H9 (cell line): ENCODE data around the gene SSR2. TPM values are rescaled to one million over a fixed set of nuclear protein-coding genes. Genes with fewer than 3 reads are reported as not detected.

Source experiments
- DNase-seq: peaks from one replicate; pipeline ENCODE4 v3.0.0-alpha.2; 2017
- H2AFZ ChIP-seq: one replicate; pipeline ENCODE4 v1.6.1; 2013; ENCODE audit warnings: mild to moderate bottlenecking, low read length, control low read depth, moderate library complexity
- H2AK5ac ChIP-seq: 2 replicates; pipeline ENCODE4 v1.6.1; 2013; ENCODE audit warnings: low read length, control low read depth, mixed read lengths; ENCODE audit not compliant: insufficient read length
- H2BK120ac ChIP-seq: one replicate; pipeline ENCODE4 v1.6.1; 2013; ENCODE audit warnings: low read depth, mild to moderate bottlenecking, low read length, control low read depth, inconsistent platforms; ENCODE audit not compliant: poor library complexity, severe bottlenecking
- H2BK12ac ChIP-seq: 2 replicates; pipeline ENCODE4 v1.6.1; 2013; ENCODE audit warnings: low read length, control low read depth, mixed read lengths, low read depth; ENCODE audit not compliant: insufficient read length
- H2BK15ac ChIP-seq: 2 replicates; pipeline ENCODE4 v1.6.1; 2013; ENCODE audit warnings: low read depth, low read length, control low read depth
- H2BK20ac ChIP-seq: one replicate; pipeline ENCODE4 v1.6.1; 2013; ENCODE audit warnings: low read depth, mild to moderate bottlenecking, low read length, control low read depth, inconsistent platforms; ENCODE audit not compliant: poor library complexity, severe bottlenecking
- H2BK5ac ChIP-seq: 2 replicates; pipeline ENCODE4 v1.6.1; 2013; ENCODE audit warnings: low read length, control low read depth, mixed read lengths; ENCODE audit not compliant: insufficient read length
- H3K14ac ChIP-seq: 2 replicates; pipeline ENCODE4 v1.6.1; 2013; ENCODE audit warnings: low read length, control low read depth; ENCODE audit not compliant: insufficient read depth
- H3K18ac ChIP-seq: 2 replicates; pipeline ENCODE4 v1.6.1; 2013; ENCODE audit warnings: low read depth, mild to moderate bottlenecking, mixed read lengths, low read length, control low read depth; ENCODE audit not compliant: insufficient read length
- H3K23ac ChIP-seq: 2 replicates; pipeline ENCODE4 v1.6.1; 2013; ENCODE audit warnings: low read length, control low read depth, mixed read lengths, low read depth; ENCODE audit not compliant: insufficient read length
- H3K23me2 ChIP-seq: 2 replicates; pipeline ENCODE4 v1.6.1; 2013; ENCODE audit warnings: low read depth, mild to moderate bottlenecking, mixed read lengths, low read length, control low read depth; ENCODE audit not compliant: insufficient read length, poor library complexity, severe bottlenecking
- H3K27ac ChIP-seq: 2 replicates; pipeline ENCODE4 v1.5.1; 2013; ENCODE audit warnings: low read length, control low read depth, mixed read lengths, low read depth; ENCODE audit not compliant: insufficient read length
- H3K27me3 ChIP-seq: 2 replicates; pipeline ENCODE4 v1.6.1; 2013; ENCODE audit warnings: low read length, control low read depth, inconsistent platforms; ENCODE audit not compliant: insufficient read depth
- H3K4ac ChIP-seq: 2 replicates; pipeline ENCODE4 v1.6.1; 2013; ENCODE audit warnings: low read depth, mild to moderate bottlenecking, control low read depth, inconsistent platforms, low read length, moderate library complexity
- H3K4me1 ChIP-seq: 2 replicates; pipeline ENCODE4 v1.6.1; 2013; ENCODE audit warnings: low read length, control low read depth, inconsistent platforms; ENCODE audit not compliant: insufficient read depth
- H3K4me2 ChIP-seq: 2 replicates; pipeline ENCODE4 v1.6.1; 2013; ENCODE audit warnings: low read length, control low read depth, mixed read lengths; ENCODE audit not compliant: insufficient read length, insufficient read depth
- H3K56ac ChIP-seq: 2 replicates; pipeline ENCODE4 v1.6.1; 2013; ENCODE audit warnings: low read depth, mild to moderate bottlenecking, mixed read lengths, low read length, control low read depth; ENCODE audit not compliant: insufficient read length
- H3K79me1 ChIP-seq: 2 replicates; pipeline ENCODE4 v1.6.1; 2013; ENCODE audit warnings: low read depth, mild to moderate bottlenecking, moderate library complexity, low read length, control low read depth, inconsistent platforms; ENCODE audit not compliant: insufficient read depth, poor library complexity, severe bottlenecking
- H3K79me2 ChIP-seq: 2 replicates; pipeline ENCODE4 v1.6.1; 2013; ENCODE audit warnings: low read length, control low read depth, inconsistent platforms; ENCODE audit not compliant: insufficient read depth
- H3K9ac ChIP-seq: 2 replicates; pipeline ENCODE4 v1.6.1; 2013; ENCODE audit warnings: low read length, control low read depth, mixed read lengths; ENCODE audit not compliant: insufficient read length; ENCODE audit errors: extremely low read depth
- H3K9me3 ChIP-seq: one replicate; pipeline ENCODE4 v1.6.1; 2013; ENCODE audit warnings: low read depth, low read length, inconsistent platforms; ENCODE audit not compliant: control insufficient read depth
- H3T11ph ChIP-seq: one replicate; pipeline ENCODE4 v1.6.1; 2013; ENCODE audit warnings: mild to moderate bottlenecking, low read length, control low read depth, inconsistent platforms
- H4K20me1 ChIP-seq: one replicate; pipeline ENCODE4 v1.6.1; 2013; ENCODE audit not compliant: control insufficient read depth, insufficient read length, insufficient read depth
- H4K5ac ChIP-seq: 2 replicates; pipeline ENCODE4 v1.6.1; 2013; ENCODE audit warnings: low read depth, mild to moderate bottlenecking, mixed read lengths, low read length, control low read depth; ENCODE audit not compliant: insufficient read length
- H4K8ac ChIP-seq: replicated peaks from 2 replicates; pipeline ENCODE4 v1.6.1; 2013; ENCODE audit warnings: low read length, control low read depth, mixed read lengths, low read depth; ENCODE audit not compliant: insufficient read length
- H4K91ac ChIP-seq: 2 replicates; pipeline ENCODE4 v1.6.1; 2013; ENCODE audit warnings: low read depth, mild to moderate bottlenecking, moderate library complexity, mixed read lengths, low read length, control low read depth; ENCODE audit not compliant: insufficient read length
- H3K27ac Mint-ChIP-seq, 3 experiments: 2 replicates in 2 of 3; 3 replicates in 1 of 3; pipeline ENCODE4 v1.8.0; 2020 to 2021; ENCODE audit warnings: mixed read lengths in 3 of 3, mild to moderate bottlenecking in 1 of 3, moderate library complexity in 1 of 3
- H3K27me3 Mint-ChIP-seq: 2 replicates; pipeline ENCODE4 v1.8.0; 2021; ENCODE audit warnings: low read depth, mild to moderate bottlenecking, moderate library complexity, mixed read lengths
- H3K36me3 Mint-ChIP-seq, 3 experiments: 2 replicates in 2 of 3; 3 replicates in 1 of 3; pipeline ENCODE4 v1.8.0; 2020 to 2021; ENCODE audit warnings: low read depth in 3 of 3, mixed read lengths in 3 of 3; ENCODE audit not compliant: insufficient read depth in 1 of 3
- H3K4me1 Mint-ChIP-seq, 2 experiments: 2 replicates each; pipeline ENCODE4 v1.8.0; 2020; ENCODE audit warnings: mixed read lengths in 2 of 2
- H3K4me3 Mint-ChIP-seq, 2 experiments: 2 replicates in 1 of 2; 3 replicates in 1 of 2; pipeline ENCODE4 v1.8.0; 2020 to 2021; ENCODE audit warnings: mild to moderate bottlenecking in 2 of 2, mixed read lengths in 2 of 2, moderate library complexity in 1 of 2
- H3K9me3 Mint-ChIP-seq, 2 experiments: 2 replicates in 1 of 2; 3 replicates in 1 of 2; pipeline ENCODE4 v1.8.0; 2020; ENCODE audit warnings: mild to moderate bottlenecking in 2 of 2, mixed read lengths in 2 of 2, moderate library complexity in 1 of 2
- WGBS: extraction: QIAGEN DNeasy Blood & Tissue Kit; methylation state at CpG from one replicate; pipeline ENCODE4 v1.1.7; 2013; ENCODE audit warnings: missing lambda C conversion rate, low lambda C conversion rate, mixed read lengths; ENCODE audit not compliant: insufficient read length; ENCODE audit errors: extremely low coverage; 5-methylcytosine and 5-hydroxymethylcytosine counted together
- total RNA-seq: library from RNA; stranded (reverse); gene quantifications from 2 replicates; pipeline ENCODE4 v1.2.1, GENCODE V29; 2021
- TF ChIP-seq, protein P1 (sequence below): fragments of 200-600 bp; sonication (generic); conservative IDR thresholded peaks from 3 replicates; pipeline ENCODE4 v1.8.0; 2021; ENCODE audit warnings: antibody characterized with exemption, mild to moderate bottlenecking

Gene SSR2
- total RNA-seq, 1 experiment from 2014 or later = 170 TPM

DNA sequence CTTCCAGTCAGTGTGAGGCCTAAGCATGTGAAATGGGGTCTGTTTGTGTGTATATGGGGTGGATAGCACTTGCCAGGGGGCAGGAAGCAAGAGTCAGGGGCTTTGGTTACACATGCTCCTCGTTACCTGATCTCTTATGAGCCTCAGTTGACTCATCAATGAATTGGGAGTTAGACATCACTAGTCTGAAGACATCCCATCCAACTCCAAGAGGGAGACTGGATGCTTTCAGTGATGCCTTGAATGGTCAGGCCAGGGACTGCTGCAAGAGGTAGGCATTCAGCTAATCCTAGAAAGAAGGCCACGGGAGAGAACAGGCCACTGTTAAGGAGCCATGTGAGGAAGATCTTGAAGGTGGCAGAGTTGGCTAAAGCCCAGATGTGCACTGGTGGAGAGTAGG, 46.5 kb upstream of the SSR2 start:
- Mint-ChIP-seq H3K36me3 (peaks cover 4 to 27% (median 24%) of the 10 kb centered on the region in 3 experiments; a peak in 6 of 7 replicates), H3K27me3 (no peaks in the 10 kb centered on the region; the same call in none of the 2 replicates), H3K4me1 (peaks cover 39 to 59% of the 10 kb centered on the region in 2 experiments), H3K27ac (0 out of 7 replicates have a peak overlapping the region, but pooled peaks of 2 of the 3 experiments have one; percentile 3 to 16), H3K4me3 (no peak overlapping the region), H3K9me3 (no peaks in the 10 kb centered on the region)
- no peak overlapping the region for H3K9ac ChIP-seq
- H3K4ac ChIP-seq = no peak overlapping the region
- no peaks in the 10 kb centered on the region for H3K27me3 ChIP-seq
- no peaks in the 10 kb centered on the region for H4K20me1 ChIP-seq
- H3K18ac ChIP-seq = no peak overlapping the region
- H3K4me1 ChIP-seq = peaks cover under 1% of the 10 kb centered on the region; the same call in 1 of the 2 replicates
- no peaks in the 10 kb centered on the region for H3K23me2 ChIP-seq
- no peaks in the 10 kb centered on the region for H3K79me2 ChIP-seq
- no peak overlapping the region for H3K14ac ChIP-seq
- TF ChIP-seq, protein P1, sequence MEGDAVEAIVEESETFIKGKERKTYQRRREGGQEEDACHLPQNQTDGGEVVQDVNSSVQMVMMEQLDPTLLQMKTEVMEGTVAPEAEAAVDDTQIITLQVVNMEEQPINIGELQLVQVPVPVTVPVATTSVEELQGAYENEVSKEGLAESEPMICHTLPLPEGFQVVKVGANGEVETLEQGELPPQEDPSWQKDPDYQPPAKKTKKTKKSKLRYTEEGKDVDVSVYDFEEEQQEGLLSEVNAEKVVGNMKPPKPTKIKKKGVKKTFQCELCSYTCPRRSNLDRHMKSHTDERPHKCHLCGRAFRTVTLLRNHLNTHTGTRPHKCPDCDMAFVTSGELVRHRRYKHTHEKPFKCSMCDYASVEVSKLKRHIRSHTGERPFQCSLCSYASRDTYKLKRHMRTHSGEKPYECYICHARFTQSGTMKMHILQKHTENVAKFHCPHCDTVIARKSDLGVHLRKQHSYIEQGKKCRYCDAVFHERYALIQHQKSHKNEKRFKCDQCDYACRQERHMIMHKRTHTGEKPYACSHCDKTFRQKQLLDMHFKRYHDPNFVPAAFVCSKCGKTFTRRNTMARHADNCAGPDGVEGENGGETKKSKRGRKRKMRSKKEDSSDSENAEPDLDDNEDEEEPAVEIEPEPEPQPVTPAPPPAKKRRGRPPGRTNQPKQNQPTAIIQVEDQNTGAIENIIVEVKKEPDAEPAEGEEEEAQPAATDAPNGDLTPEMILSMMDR = no peak
- no peak for DNase-seq
- H3K56ac ChIP-seq = no peak overlapping the region
- no peak overlapping the region for H2BK5ac ChIP-seq
- no peak overlapping the region for H2BK15ac ChIP-seq
- no peak overlapping the region for H3K27ac ChIP-seq
- WGBS = no CpG with 5 or more reads among the region's 2 CpGs
- H2BK12ac ChIP-seq = no peak overlapping the region
- H3K9me3 ChIP-seq = no peaks in the 10 kb centered on the region
- H3K79me1 ChIP-seq = no peaks in the 10 kb centered on the region
- H2BK120ac ChIP-seq = no peak overlapping the region
- no peak overlapping the region for H3K23ac ChIP-seq
- no peak overlapping the region for H4K8ac ChIP-seq
- H3T11ph ChIP-seq = no peak overlapping the region
- no peak overlapping the region for H2BK20ac ChIP-seq
- H2AFZ ChIP-seq = no peak overlapping the region
- H4K91ac ChIP-seq = no peak overlapping the region
- no peak overlapping the region for H3K4me2 ChIP-seq
- no peak overlapping the region for H2AK5ac ChIP-seq
- H4K5ac ChIP-seq = no peak overlapping the region
